ENCODE results near the gene VIPR2.

The VIPR2 gene

DNA sequence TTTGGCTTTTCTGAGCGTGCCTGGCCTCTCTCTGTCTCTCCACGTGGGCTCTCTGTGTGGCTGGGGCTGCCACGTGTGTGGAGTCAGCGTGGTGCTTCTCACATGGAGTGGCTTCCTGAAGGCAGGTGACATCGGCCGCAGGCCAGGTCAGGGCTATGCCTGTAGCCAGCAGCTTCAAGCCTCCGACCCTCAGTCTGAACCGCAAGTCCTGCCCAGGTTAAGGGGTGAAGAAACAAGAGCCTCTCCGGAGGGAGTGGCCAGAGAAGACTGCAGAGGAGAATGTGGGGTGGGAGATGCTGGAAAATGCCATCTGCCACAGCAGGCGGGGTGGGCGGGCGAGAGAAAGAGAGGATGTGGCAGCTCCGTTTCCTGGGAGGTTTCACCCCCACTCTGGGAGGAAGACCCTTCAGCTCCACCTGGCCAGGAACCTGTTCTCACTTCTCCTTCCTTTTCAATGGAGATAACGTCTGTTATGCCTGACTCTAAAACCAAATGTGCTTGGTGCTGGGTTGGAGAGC is 14.3 kb upstream of the VIPR2 start:
- H3K27me3 ChIP-seq (ENCODE audit: control insufficient read depth in 2 of 2, insufficient read depth in 2 of 2, low read length in 2 of 2), result no peaks in the 10 kb centered on the region
- H3K27ac ChIP-seq (ENCODE audit: low read depth in 2 of 2, low read length in 2 of 2), result no peak overlapping the region
- no peak overlapping the region for H3K9ac ChIP-seq (ENCODE audit: low read depth in 1 of 2, low read length in 2 of 2)
- H3K4me3 ChIP-seq (ENCODE audit: low read length in 2 of 2), result no peak overlapping the region
- H3K36me3 ChIP-seq (ENCODE audit: control insufficient read depth in 2 of 2, insufficient read depth in 2 of 2, low read length in 2 of 2), result no peaks in the 10 kb centered on the region
- H3K4me1 ChIP-seq (ENCODE audit: control insufficient read depth in 2 of 2, insufficient read depth in 2 of 2, low read length in 2 of 2), result no peaks in the 10 kb centered on the region
- no peaks in the 10 kb centered on the region for H3K9me3 ChIP-seq (ENCODE audit: control insufficient read depth in 2 of 2, low read length in 2 of 2)

GRCh38 chr7:159158125-159158887 is 13.6 kb upstream of the VIPR2 start:
- no peaks in the 10 kb centered on the region for H3K4me1 ChIP-seq (ENCODE audit: control insufficient read depth in 2 of 2, insufficient read depth in 2 of 2, low read length in 2 of 2)
- no peaks in the 10 kb centered on the region for H3K9me3 ChIP-seq (ENCODE audit: control insufficient read depth in 2 of 2, low read length in 2 of 2)
- H3K4me3 ChIP-seq (ENCODE audit: low read length in 2 of 2), result no peak overlapping the region
- no peak overlapping the region for H3K27ac ChIP-seq (ENCODE audit: low read depth in 2 of 2, low read length in 2 of 2)
- no peaks in the 10 kb centered on the region for H3K27me3 ChIP-seq (ENCODE audit: control insufficient read depth in 2 of 2, insufficient read depth in 2 of 2, low read length in 2 of 2)
- H3K9ac ChIP-seq (ENCODE audit: low read depth in 1 of 2, low read length in 2 of 2), result no peak overlapping the region
- no peaks in the 10 kb centered on the region for H3K36me3 ChIP-seq (ENCODE audit: control insufficient read depth in 2 of 2, insufficient read depth in 2 of 2, low read length in 2 of 2)

DNA sequence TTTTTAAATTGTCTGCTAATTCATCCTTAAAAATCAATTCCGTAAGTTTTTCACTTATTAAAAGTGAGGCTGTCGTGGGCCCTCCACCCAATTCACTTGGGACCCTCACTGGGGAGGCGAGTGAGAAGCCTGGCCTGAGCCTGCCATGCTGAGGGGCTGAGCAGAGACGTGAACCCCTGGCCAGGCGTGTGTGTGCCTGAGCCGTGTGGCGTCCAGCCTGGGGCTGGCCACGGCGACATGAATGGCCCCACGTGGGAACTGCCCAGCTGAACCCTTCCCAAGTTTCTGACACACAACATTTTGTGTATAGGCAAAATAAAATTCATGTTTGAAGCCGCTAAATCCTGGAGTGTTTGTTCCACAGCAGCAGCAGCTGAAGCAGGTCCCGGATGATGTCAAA is 13.0 kb upstream of the VIPR2 start:
- H3K36me3 ChIP-seq (ENCODE audit: control insufficient read depth in 2 of 2, insufficient read depth in 2 of 2, low read length in 2 of 2), result no peaks in the 10 kb centered on the region
- no peaks in the 10 kb centered on the region for H3K4me1 ChIP-seq (ENCODE audit: control insufficient read depth in 2 of 2, insufficient read depth in 2 of 2, low read length in 2 of 2)
- H3K27me3 ChIP-seq (ENCODE audit: control insufficient read depth in 2 of 2, insufficient read depth in 2 of 2, low read length in 2 of 2), result no peaks in the 10 kb centered on the region
- H3K4me3 ChIP-seq (ENCODE audit: low read length in 2 of 2), result no peak overlapping the region
- no peak overlapping the region for H3K9ac ChIP-seq (ENCODE audit: low read depth in 1 of 2, low read length in 2 of 2)
- no peaks in the 10 kb centered on the region for H3K9me3 ChIP-seq (ENCODE audit: control insufficient read depth in 2 of 2, low read length in 2 of 2)
- H3K27ac ChIP-seq (ENCODE audit: low read depth in 2 of 2, low read length in 2 of 2), result no peak overlapping the region

- no peaks in the 10 kb centered on the region for H3K4me1 ChIP-seq (ENCODE audit: control insufficient read depth in 2 of 2, insufficient read depth in 2 of 2, low read length in 2 of 2)
- no peaks in the 10 kb centered on the region for H3K9me3 ChIP-seq (ENCODE audit: control insufficient read depth in 2 of 2, low read length in 2 of 2)
- no peaks in the 10 kb centered on the region for H3K27me3 ChIP-seq (ENCODE audit: control insufficient read depth in 2 of 2, insufficient read depth in 2 of 2, low read length in 2 of 2)
- no peak overlapping the region for H3K4me3 ChIP-seq (ENCODE audit: low read length in 2 of 2)
- H3K27ac ChIP-seq (ENCODE audit: low read depth in 2 of 2, low read length in 2 of 2), result no peak overlapping the region
- H3K9ac ChIP-seq (ENCODE audit: low read depth in 1 of 2, low read length in 2 of 2), result no peak overlapping the region
- H3K36me3 ChIP-seq (ENCODE audit: control insufficient read depth in 2 of 2, insufficient read depth in 2 of 2, low read length in 2 of 2), result no peaks in the 10 kb centered on the region
Observed at GRCh38 chr7:159156436-159157245, 12.0 kb upstream of the VIPR2 start.

DNA sequence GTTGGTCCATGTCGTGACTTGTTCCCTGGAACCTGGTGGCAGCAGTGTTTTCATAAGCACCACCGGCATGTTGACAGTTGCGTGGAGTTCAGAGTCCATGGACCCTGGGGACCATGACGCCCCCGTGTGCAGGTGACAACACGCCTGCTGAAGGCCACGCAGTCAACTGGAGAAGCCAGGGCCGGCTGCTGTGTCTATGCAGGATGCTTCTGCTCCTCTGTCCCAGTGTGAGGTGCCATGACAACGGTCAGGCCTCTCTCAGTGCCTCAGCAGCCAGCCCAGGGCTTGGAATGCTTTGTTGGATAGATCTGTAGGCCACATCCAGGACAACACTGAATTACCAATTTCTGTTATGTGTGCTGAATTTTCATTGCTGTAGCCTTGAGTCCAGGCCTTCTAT is 10.7 kb upstream of the VIPR2 start:
- no peaks in the 10 kb centered on the region for H3K36me3 ChIP-seq (ENCODE audit: control insufficient read depth in 2 of 2, insufficient read depth in 2 of 2, low read length in 2 of 2)
- no peaks in the 10 kb centered on the region for H3K27me3 ChIP-seq (ENCODE audit: control insufficient read depth in 2 of 2, insufficient read depth in 2 of 2, low read length in 2 of 2)
- H3K27ac ChIP-seq (ENCODE audit: low read depth in 2 of 2, low read length in 2 of 2), result no peak overlapping the region
- H3K4me1 ChIP-seq (ENCODE audit: control insufficient read depth in 2 of 2, insufficient read depth in 2 of 2, low read length in 2 of 2), result no peaks in the 10 kb centered on the region
- no peak overlapping the region for H3K9ac ChIP-seq (ENCODE audit: low read depth in 1 of 2, low read length in 2 of 2)
- no peak overlapping the region for H3K4me3 ChIP-seq (ENCODE audit: low read length in 2 of 2)
- no peaks in the 10 kb centered on the region for H3K9me3 ChIP-seq (ENCODE audit: control insufficient read depth in 2 of 2, low read length in 2 of 2)

DNA sequence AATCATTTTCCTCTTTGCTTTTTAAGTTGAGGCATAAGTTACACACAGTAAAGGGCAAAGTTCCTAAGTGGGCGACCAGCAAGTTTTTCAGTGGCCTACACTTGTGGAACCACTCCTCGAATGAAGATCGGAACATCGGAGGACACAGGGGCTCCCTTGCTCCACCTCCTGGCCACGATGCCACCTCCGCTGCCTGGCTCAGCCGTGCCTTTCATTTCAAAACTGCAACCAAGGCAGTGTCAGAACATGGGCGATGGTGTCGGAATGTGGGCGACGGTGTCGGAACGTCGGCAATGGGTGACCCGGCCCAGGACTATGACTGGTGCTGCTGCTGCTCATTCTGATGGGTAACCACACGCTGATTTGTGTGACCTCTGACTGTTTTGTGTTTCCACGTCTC is 9.6 kb upstream of the VIPR2 start:
- H3K9me3 ChIP-seq (ENCODE audit: control insufficient read depth in 2 of 2, low read length in 2 of 2), result no peaks in the 10 kb centered on the region
- no peak overlapping the region for H3K9ac ChIP-seq (ENCODE audit: low read depth in 1 of 2, low read length in 2 of 2)
- no peaks in the 10 kb centered on the region for H3K4me1 ChIP-seq (ENCODE audit: control insufficient read depth in 2 of 2, insufficient read depth in 2 of 2, low read length in 2 of 2)
- H3K27ac ChIP-seq (ENCODE audit: low read depth in 2 of 2, low read length in 2 of 2), result no peak overlapping the region
- no peaks in the 10 kb centered on the region for H3K36me3 ChIP-seq (ENCODE audit: control insufficient read depth in 2 of 2, insufficient read depth in 2 of 2, low read length in 2 of 2)
- H3K4me3 ChIP-seq (ENCODE audit: low read length in 2 of 2), result no peak overlapping the region
- H3K27me3 ChIP-seq (ENCODE audit: control insufficient read depth in 2 of 2, insufficient read depth in 2 of 2, low read length in 2 of 2), result no peaks in the 10 kb centered on the region

DNA sequence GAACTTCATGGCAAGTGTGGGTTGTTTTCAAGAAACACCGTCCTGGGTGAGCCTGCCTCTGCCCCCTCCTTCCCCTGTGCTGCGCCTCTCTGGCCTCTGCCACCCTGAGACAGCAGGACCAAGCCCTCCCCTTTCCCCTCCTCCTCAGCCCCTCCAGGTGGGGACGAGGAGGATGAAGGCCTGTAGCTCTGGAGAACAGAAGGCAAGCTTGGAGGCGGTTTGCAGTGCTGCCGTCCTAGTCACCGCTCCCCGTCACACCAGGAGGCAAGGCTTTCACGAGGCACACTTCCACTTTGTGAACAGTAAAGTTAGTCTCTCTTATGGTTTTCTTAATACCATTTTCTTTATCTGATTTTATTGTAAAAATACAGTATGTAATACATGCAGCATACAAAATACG is 8.8 kb upstream of the VIPR2 start:
- H3K4me3 ChIP-seq (ENCODE audit: low read length in 2 of 2), result no peak overlapping the region
- no peaks in the 10 kb centered on the region for H3K4me1 ChIP-seq (ENCODE audit: control insufficient read depth in 2 of 2, insufficient read depth in 2 of 2, low read length in 2 of 2)
- H3K9ac ChIP-seq (ENCODE audit: low read depth in 1 of 2, low read length in 2 of 2), result no peak overlapping the region
- no peaks in the 10 kb centered on the region for H3K36me3 ChIP-seq (ENCODE audit: control insufficient read depth in 2 of 2, insufficient read depth in 2 of 2, low read length in 2 of 2)
- H3K27ac ChIP-seq (ENCODE audit: low read depth in 2 of 2, low read length in 2 of 2), result no peak overlapping the region
- H3K9me3 ChIP-seq (ENCODE audit: control insufficient read depth in 2 of 2, low read length in 2 of 2), result no peaks in the 10 kb centered on the region
- no peaks in the 10 kb centered on the region for H3K27me3 ChIP-seq (ENCODE audit: control insufficient read depth in 2 of 2, insufficient read depth in 2 of 2, low read length in 2 of 2)

GRCh38 chr7:159152816-159153215 is 8.1 kb upstream of the VIPR2 start:
- no peaks in the 10 kb centered on the region for H3K36me3 ChIP-seq (ENCODE audit: control insufficient read depth in 2 of 2, insufficient read depth in 2 of 2, low read length in 2 of 2)
- H3K27ac ChIP-seq (ENCODE audit: low read depth in 2 of 2, low read length in 2 of 2), result no peak overlapping the region
- H3K27me3 ChIP-seq (ENCODE audit: control insufficient read depth in 2 of 2, insufficient read depth in 2 of 2, low read length in 2 of 2), result no peaks in the 10 kb centered on the region
- no peak overlapping the region for H3K4me3 ChIP-seq (ENCODE audit: low read length in 2 of 2)
- no peaks in the 10 kb centered on the region for H3K4me1 ChIP-seq (ENCODE audit: control insufficient read depth in 2 of 2, insufficient read depth in 2 of 2, low read length in 2 of 2)
- no peaks in the 10 kb centered on the region for H3K9me3 ChIP-seq (ENCODE audit: control insufficient read depth in 2 of 2, low read length in 2 of 2)
- H3K9ac ChIP-seq (ENCODE audit: low read depth in 1 of 2, low read length in 2 of 2), result no peak overlapping the region

- Histone ChIP-seq H3K9me3 (ENCODE audit: control insufficient read depth in 2 of 2, low read length in 2 of 2) (no peaks in the 10 kb centered on the region), H3K4me1 (ENCODE audit: control insufficient read depth in 2 of 2, insufficient read depth in 2 of 2, low read length in 2 of 2) (no peaks in the 10 kb centered on the region), H3K27ac (ENCODE audit: low read depth in 2 of 2, low read length in 2 of 2) (no peak overlapping the region), H3K4me3 (ENCODE audit: low read length in 2 of 2) (no peak overlapping the region), H3K9ac (ENCODE audit: low read depth in 1 of 2, low read length in 2 of 2) (no peak overlapping the region), H3K27me3 (ENCODE audit: control insufficient read depth in 2 of 2, insufficient read depth in 2 of 2, low read length in 2 of 2) (peaks cover 0 to 5% of the 10 kb centered on the region in 2 donors), H3K36me3 (ENCODE audit: control insufficient read depth in 2 of 2, insufficient read depth in 2 of 2, low read length in 2 of 2) (no peaks in the 10 kb centered on the region)
Observed at GRCh38 chr7:159151231-159151630, 6.6 kb upstream of the VIPR2 start.

DNA sequence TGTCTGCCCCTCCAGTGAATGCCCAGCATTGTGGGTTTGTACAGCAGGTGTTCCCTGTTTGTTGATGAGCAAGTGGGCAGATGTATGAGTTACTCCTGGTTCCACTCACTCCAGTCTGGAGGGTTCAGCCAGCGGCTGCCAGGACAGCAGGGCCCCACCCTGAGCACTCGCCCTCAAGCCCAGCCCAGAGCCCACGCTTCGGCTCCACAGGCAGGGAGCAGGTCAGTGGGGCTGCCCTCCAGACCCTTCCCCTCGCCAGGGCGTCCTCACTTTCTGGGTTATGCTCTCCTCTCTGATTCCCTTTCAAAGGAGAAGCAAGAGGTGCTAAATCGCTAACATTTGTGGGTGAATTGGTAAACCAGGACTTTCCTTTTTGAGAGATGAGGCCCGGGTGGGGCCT is 4.8 kb upstream of the VIPR2 start:
- H3K9me3 ChIP-seq (ENCODE audit: control insufficient read depth in 2 of 2, low read length in 2 of 2), result no peaks in the 10 kb centered on the region
- no peak overlapping the region for H3K9ac ChIP-seq (ENCODE audit: low read depth in 1 of 2, low read length in 2 of 2)
- H3K4me1 ChIP-seq (ENCODE audit: control insufficient read depth in 2 of 2, insufficient read depth in 2 of 2, low read length in 2 of 2), result no peaks in the 10 kb centered on the region
- H3K4me3 ChIP-seq (ENCODE audit: low read length in 2 of 2), result no peak overlapping the region
- no peaks in the 10 kb centered on the region for H3K36me3 ChIP-seq (ENCODE audit: control insufficient read depth in 2 of 2, insufficient read depth in 2 of 2, low read length in 2 of 2)
- no peak overlapping the region for H3K27ac ChIP-seq (ENCODE audit: low read depth in 2 of 2, low read length in 2 of 2)
- H3K27me3 ChIP-seq (ENCODE audit: control insufficient read depth in 2 of 2, insufficient read depth in 2 of 2, low read length in 2 of 2), result peaks cover 3 to 8% of the 10 kb centered on the region in 2 donors
